ENCODE measurements around the gene DYNLT2. TPM values are rescaled to one million over a fixed set of nuclear protein-coding genes. Genes with fewer than 3 reads are reported as not detected.
"Not testable (repeated sequence)": the region's sequence is repeated elsewhere in the genome, so short reads cannot be mapped to it uniquely, and the experiment has no call there.

The DYNLT2 gene
- total and polyA plus RNA-seq, 10 donors, result 2.8 to 3.9 (median 3.6) TPM

- Histone ChIP-seq H3K4me1 (peaks cover 0 to 6% (median 0%) of the 10 kb centered on the region in 6 donors), H3K27ac (no peak overlapping the region), H3K9me3 (no peaks in the 10 kb centered on the region), H3K4me3 (no peak overlapping the region), H3K27me3 (replicated peaks in 1 of 7) (no peaks in the 10 kb centered on the region), H3K36me3 (peaks cover 0 to 99% (median 55%) of the 10 kb centered on the region in 6 donors)
- WGBS, 5 donors, result 90 to 97% (median 93%) methylated on average over 5 of the region's 5 CpGs
- TF ChIP-seq CTCF (IDR thresholded peaks at IDR 0.05 in 8 of 11, conservative IDR thresholded peaks at IDR 0.05 in 3 of 11) (no peak), POLR2A (IDR thresholded peaks at IDR 0.05) (no peak)
- intact Hi-C loops (cut with DNase I; ENCODE audit: low total_unique reads), result no loop called here
- DNase-seq, result no peak
Observed at GRCh38 chr6:169766232-169766631, 14.9 kb upstream of the DYNLT2 start.

GRCh38 chr6:169765789-169766188 is 14.4 kb upstream of the DYNLT2 start:
- H3K9me3 ChIP-seq; H3K4me3 ChIP-seq; H3K27me3 ChIP-seq (replicated peaks in 1 of 7); H3K4me1 ChIP-seq; H3K27ac ChIP-seq; intact Hi-C loops (cut with DNase I; ENCODE audit: low total_unique reads); DNase-seq: not testable (repeated sequence)
- H3K36me3 ChIP-seq, result peaks cover 0 to 99% (median 57%) of the 10 kb centered on the region in 6 donors
- WGBS, 5 donors, result 60 to 95% (median 76%) methylated on average over 5 to 10 of the region's 10 CpGs

- H3K4me3 ChIP-seq, result no peak overlapping the region
- H3K27ac ChIP-seq, result peak overlapping the region in 2 of 8 donors; percentile 18 to 21
- DNase-seq, result no peak
- TF ChIP-seq POLR2AphosphoS5 (IDR thresholded peaks at IDR 0.05) (no peak), CTCF (IDR thresholded peaks at IDR 0.05 in 8 of 11, conservative IDR thresholded peaks at IDR 0.05 in 3 of 11) (no peak)
- intact Hi-C loops (cut with DNase I; ENCODE audit: low total_unique reads), result no loop called here
- peaks cover 0 to 6% (median 0%) of the 10 kb centered on the region in 6 donors for H3K4me1 ChIP-seq
- no peaks in the 10 kb centered on the region for H3K9me3 ChIP-seq
- H3K36me3 ChIP-seq, result peaks cover 0 to 100% (median 65%) of the 10 kb centered on the region in 6 donors
- H3K27me3 ChIP-seq (replicated peaks in 1 of 7), result no peaks in the 10 kb centered on the region
- WGBS, 5 donors, result 67 to 77% (median 73%) methylated on average over 10 of the region's 10 CpGs
Observed at GRCh38 chr6:169763881-169764280, 12.5 kb upstream of the DYNLT2 start.

GRCh38 chr6:169763308-169763707 is 11.9 kb upstream of the DYNLT2 start:
- H3K36me3 ChIP-seq, result peaks cover 0 to 100% (median 63%) of the 10 kb centered on the region in 6 donors
- no peaks in the 10 kb centered on the region for H3K27me3 ChIP-seq (replicated peaks in 1 of 7)
- TF ChIP-seq POLR2AphosphoS5 (IDR thresholded peaks at IDR 0.05) (peak in 2 of 3 donors; percentile 25 to 58), CTCF (IDR thresholded peaks at IDR 0.05 in 8 of 11, conservative IDR thresholded peaks at IDR 0.05 in 3 of 11) (no peak)
- no peaks in the 10 kb centered on the region for H3K9me3 ChIP-seq
- H3K4me1 ChIP-seq, result peaks cover 0 to 6% (median 0%) of the 10 kb centered on the region in 6 donors
- peak overlapping the region in 3 of 8 donors; percentile 18 to 39 (median 21) for H3K27ac ChIP-seq
- WGBS, 5 donors, result 61 to 81% (median 66%) methylated on average over 8 to 10 of the region's 10 CpGs
- H3K4me3 ChIP-seq, result no peak overlapping the region
- intact Hi-C loops (cut with DNase I; ENCODE audit: low total_unique reads), result no loop called here
- no peak for DNase-seq

DNA sequence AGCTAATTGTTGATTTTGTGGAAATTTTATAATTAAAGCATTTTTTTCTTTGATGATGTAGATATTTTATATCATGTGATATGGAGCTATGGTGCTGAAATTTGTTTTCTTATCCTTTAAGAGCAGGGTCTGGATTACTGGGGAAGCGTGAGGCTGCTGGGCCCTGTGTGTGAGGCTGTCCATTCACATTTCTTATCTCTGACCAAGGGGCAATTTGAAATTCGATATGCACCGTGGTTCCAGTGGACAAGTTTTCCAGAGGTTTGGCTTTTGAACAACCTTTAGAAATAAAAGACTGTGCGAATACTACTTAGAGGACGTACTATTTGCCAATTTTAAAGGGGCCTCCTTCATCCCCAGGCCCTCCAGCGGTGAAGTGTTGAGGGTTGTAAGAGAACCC is 3.8 kb upstream of the DYNLT2 start:
- Histone ChIP-seq H3K9me3 (no peaks in the 10 kb centered on the region), H3K36me3 (peaks cover 0 to 48% (median 35%) of the 10 kb centered on the region in 6 donors), H3K4me1 (peaks cover 11 to 29% (median 23%) of the 10 kb centered on the region in 6 donors), H3K27me3 (replicated peaks in 1 of 7) (no peaks in the 10 kb centered on the region), H3K27ac (no peak overlapping the region), H3K4me3 (no peak overlapping the region)
- DNase-seq, result no peak
- intact Hi-C loops (cut with DNase I; ENCODE audit: low total_unique reads), result no loop called here
- TF ChIP-seq POLR2A (IDR thresholded peaks at IDR 0.05) (no peak), POLR2AphosphoS5 (IDR thresholded peaks at IDR 0.05) (no peak), CTCF (IDR thresholded peaks at IDR 0.05 in 8 of 11, conservative IDR thresholded peaks at IDR 0.05 in 3 of 11) (no peak)
- WGBS, 5 donors, result 88 to 96% (median 96%) methylated on average over 6 of the region's 6 CpGs
